ENCODE measurements around the gene S1PR2. TPM values are rescaled to one million over a fixed set of nuclear protein-coding genes. Genes with fewer than 3 reads are reported as not detected.
"Not testable (repeated sequence)": the region's sequence is repeated elsewhere in the genome, so short reads cannot be mapped to it uniquely, and the experiment has no call there.

The S1PR2 gene
- total and polyA plus RNA-seq, 4 donors = 6.5 to 32.1 (median 13.0) TPM

GRCh38 chr19:10180459-10180858 lies 50.7 kb downstream of the S1PR2 start:
- ATAC-seq (ENCODE audit: insufficient read depth, low FRiP score) (no peak), DNase-seq (no peak)
- no peak overlapping the region for H3K9ac ChIP-seq (ENCODE audit: insufficient read depth in 1 of 2, low read length in 2 of 2)
- no peak overlapping the region for H3K27ac ChIP-seq (ENCODE audit: low read depth in 1 of 2, low read length in 1 of 2)
- H3K4me3 ChIP-seq = no peak overlapping the region
- peaks cover 6 to 31% (median 18%) of the 10 kb centered on the region in 4 donors for H3K36me3 ChIP-seq (ENCODE audit: control insufficient read depth in 4 of 4, insufficient read depth in 4 of 4, low read length in 4 of 4)
- peaks cover 0 to 3% (median 0%) of the 10 kb centered on the region in 5 donors for H3K4me1 ChIP-seq (ENCODE audit: control insufficient read depth in 5 of 5, insufficient read depth in 5 of 5, low read length in 5 of 5)
- no peaks in the 10 kb centered on the region for H3K9me3 ChIP-seq (ENCODE audit: control insufficient read depth in 4 of 4, insufficient read depth in 3 of 4, low read length in 3 of 4)
- WGBS, 2 donors = 84 to 89% methylated on average over 7 of the region's 7 CpGs
- H3K27me3 ChIP-seq (ENCODE audit: control insufficient read depth in 3 of 3, insufficient read depth in 3 of 3, low read length in 2 of 3) = no peaks in the 10 kb centered on the region
- no peak for TF ChIP-seq CTCF (IDR thresholded peaks at IDR 0.05; ENCODE audit: control extremely low read depth, extremely low read depth)

- 97 to 99% methylated on average over 6 of the region's 6 CpGs for WGBS, 2 donors
- not testable (repeated sequence) for ATAC-seq (ENCODE audit: insufficient read depth, low FRiP score); H3K9me3 ChIP-seq (ENCODE audit: control insufficient read depth in 4 of 4, insufficient read depth in 3 of 4, low read length in 3 of 4); H3K27me3 ChIP-seq (ENCODE audit: control insufficient read depth in 3 of 3, insufficient read depth in 3 of 3, low read length in 2 of 3); DNase-seq; H3K27ac ChIP-seq (ENCODE audit: low read depth in 1 of 2, low read length in 1 of 2); H3K4me3 ChIP-seq; H3K9ac ChIP-seq (ENCODE audit: insufficient read depth in 1 of 2, low read length in 2 of 2); H3K4me1 ChIP-seq (ENCODE audit: control insufficient read depth in 5 of 5, insufficient read depth in 5 of 5, low read length in 5 of 5)
- H3K36me3 ChIP-seq (ENCODE audit: control insufficient read depth in 4 of 4, insufficient read depth in 4 of 4, low read length in 4 of 4) = peaks cover 6 to 33% (median 21%) of the 10 kb centered on the region in 4 donors
These were observed 51.1 kb downstream of the S1PR2 start for GRCh38 chr19:10180024-10180423.

GRCh38 chr19:10173527-10173926 lies 57.6 kb downstream of the S1PR2 start:
- no peak for TF ChIP-seq CTCF (IDR thresholded peaks at IDR 0.05; ENCODE audit: control extremely low read depth, extremely low read depth)
- no peak overlapping the region for H3K27ac ChIP-seq (ENCODE audit: low read depth in 1 of 2, low read length in 1 of 2)
- H3K36me3 ChIP-seq (ENCODE audit: control insufficient read depth in 4 of 4, insufficient read depth in 4 of 4, low read length in 4 of 4) = peaks cover 13 to 45% (median 36%) of the 10 kb centered on the region in 4 donors
- H3K9me3 ChIP-seq (ENCODE audit: control insufficient read depth in 4 of 4, insufficient read depth in 3 of 4, low read length in 3 of 4) = no peaks in the 10 kb centered on the region
- no peak overlapping the region for H3K9ac ChIP-seq (ENCODE audit: insufficient read depth in 1 of 2, low read length in 2 of 2)
- H3K27me3 ChIP-seq (ENCODE audit: control insufficient read depth in 3 of 3, insufficient read depth in 3 of 3, low read length in 2 of 3) = no peaks in the 10 kb centered on the region
- 86 to 89% methylated on average over 9 of the region's 9 CpGs for WGBS, 2 donors
- DNase-seq = no peak
- H3K4me3 ChIP-seq = no peak overlapping the region
- ATAC-seq (ENCODE audit: insufficient read depth, low FRiP score) = no peak
- H3K4me1 ChIP-seq (ENCODE audit: control insufficient read depth in 5 of 5, insufficient read depth in 5 of 5, low read length in 5 of 5) = no peaks in the 10 kb centered on the region

Small RNAs within 50 kb of the gene (small RNA-seq; reads per million reads assigned to genes)
- gene MIR4322 (ENCODE audit: low replicate concordance) = not detected

Other genes with a start within 250 kb of the S1PR2 start
- gene COL5A3, start 220.8 kb downstream of the S1PR2 start, total RNA-seq = 10 to 100 TPM; 10.3 to 15.1 TPM
- gene COL5A3, start 220.8 kb downstream of the S1PR2 start, polyA plus RNA-seq = 10 to 100 TPM in 1 of 2 donors, 1 to 10 TPM in 1; 8.4 to 10.7 TPM
- gene RDH8, start 217.8 kb downstream of the S1PR2 start, total RNA-seq = not detected
- gene RDH8, start 217.8 kb downstream of the S1PR2 start, polyA plus RNA-seq = not detected
- gene SHFL, start 145.0 kb downstream of the S1PR2 start, total RNA-seq = 10 to 100 TPM; 21.2 to 31.5 TPM
- 10 to 100 TPM; 35.1 to 43.5 TPM for gene SHFL, start 145.0 kb downstream of the S1PR2 start, polyA plus RNA-seq
- gene ANGPTL6, start 128.7 kb downstream of the S1PR2 start, total RNA-seq = 1 to 10 TPM in 1 of 2 donors, under 1 TPM in 1; 0.64 to 4.1 TPM
- 1 to 10 TPM in 1 of 2 donors, under 1 TPM in 1; 0.93 to 1.3 TPM for gene ANGPTL6, start 128.7 kb downstream of the S1PR2 start, polyA plus RNA-seq
- 10 to 100 TPM; 15.0 to 51.8 TPM for gene PPAN, start 125.0 kb downstream of the S1PR2 start, total RNA-seq
- gene PPAN, start 125.0 kb downstream of the S1PR2 start, polyA plus RNA-seq = 10 to 100 TPM; 43.2 to 61.4 TPM
- gene P2RY11, start 119.6 kb downstream of the S1PR2 start, total RNA-seq = 10 to 100 TPM in 1 of 2 donors, 1 to 10 TPM in 1; 3.3 to 19.0 TPM
- gene P2RY11, start 119.6 kb downstream of the S1PR2 start, polyA plus RNA-seq = 10 to 100 TPM in 1 of 2 donors, 1 to 10 TPM in 1; 9.6 to 17.4 TPM
- gene EIF3G, start 111.4 kb downstream of the S1PR2 start, total RNA-seq = 100 to 1,000 TPM; 164 to 187 TPM
- gene EIF3G, start 111.4 kb downstream of the S1PR2 start, polyA plus RNA-seq = 100 to 1,000 TPM; 145 to 197 TPM
- 10 to 100 TPM; 44.0 to 85.7 TPM for gene DNMT1, start 36.4 kb downstream of the S1PR2 start, total RNA-seq
- gene DNMT1, start 36.4 kb downstream of the S1PR2 start, polyA plus RNA-seq = 10 to 100 TPM; 32.8 to 46.5 TPM
- 10 to 100 TPM; 16.6 to 61.9 TPM for gene MRPL4, start 20.9 kb upstream of the S1PR2 start, total RNA-seq
- 10 to 100 TPM; 33.8 to 64.8 TPM for gene MRPL4, start 20.9 kb upstream of the S1PR2 start, polyA plus RNA-seq
- 100 to 1,000 TPM; 179 to 191 TPM for gene ICAM1, start 39.8 kb upstream of the S1PR2 start, total RNA-seq
- gene ICAM1, start 39.8 kb upstream of the S1PR2 start, polyA plus RNA-seq = 100 to 1,000 TPM in 1 of 2 donors, 10 to 100 TPM in 1; 88.4 to 391 TPM
- 10 to 100 TPM in 1 of 2 donors, 1 to 10 TPM in 1; 8.2 to 38.8 TPM for gene ICAM4, start 55.6 kb upstream of the S1PR2 start, total RNA-seq
- gene ICAM4, start 55.6 kb upstream of the S1PR2 start, polyA plus RNA-seq = 1 to 10 TPM; 4.6 to 8.0 TPM
- 10 to 100 TPM; 22.2 to 32.1 TPM for gene ICAM5, start 58.6 kb upstream of the S1PR2 start, total RNA-seq
- gene ICAM5, start 58.6 kb upstream of the S1PR2 start, polyA plus RNA-seq = 10 to 100 TPM in 1 of 2 donors, 1 to 10 TPM in 1; 4.1 to 15.0 TPM
- 1 to 10 TPM; 3.7 to 5.1 TPM for gene ZGLP1, start 78.5 kb upstream of the S1PR2 start, total RNA-seq
- gene ZGLP1, start 78.5 kb upstream of the S1PR2 start, polyA plus RNA-seq = 1 to 10 TPM; 3.0 to 6.7 TPM
- gene FDX2, start 84.7 kb upstream of the S1PR2 start, total RNA-seq = 10 to 100 TPM in 1 of 2 donors, 1 to 10 TPM in 1; 9.6 to 20.9 TPM
- gene FDX2, start 84.7 kb upstream of the S1PR2 start, polyA plus RNA-seq = 10 to 100 TPM; 21.4 to 38.4 TPM
- 10 to 100 TPM; 21.1 to 46.1 TPM for gene RAVER1, start 102.2 kb upstream of the S1PR2 start, total RNA-seq
- 10 to 100 TPM; 10.5 to 17.7 TPM for gene RAVER1, start 102.2 kb upstream of the S1PR2 start, polyA plus RNA-seq
- gene ICAM3, start 108.3 kb upstream of the S1PR2 start, total RNA-seq = 10 to 100 TPM; 12.1 to 25.5 TPM
- 10 to 100 TPM in 1 of 2 donors, 1 to 10 TPM in 1; 8.1 to 56.1 TPM for gene ICAM3, start 108.3 kb upstream of the S1PR2 start, polyA plus RNA-seq
- gene TYK2, start 149.2 kb upstream of the S1PR2 start, total RNA-seq = 100 to 1,000 TPM; 102 to 175 TPM
- 100 to 1,000 TPM; 137 to 162 TPM for gene TYK2, start 149.2 kb upstream of the S1PR2 start, polyA plus RNA-seq
- gene CDC37, start 172.2 kb upstream of the S1PR2 start, total RNA-seq = 100 to 1,000 TPM; 110 to 156 TPM
- 100 to 1,000 TPM; 223 to 294 TPM for gene CDC37, start 172.2 kb upstream of the S1PR2 start, polyA plus RNA-seq
- 10 to 100 TPM; 11.9 to 23.6 TPM for gene PDE4A, start 189.2 kb upstream of the S1PR2 start, total RNA-seq
- gene PDE4A, start 189.2 kb upstream of the S1PR2 start, polyA plus RNA-seq = 10 to 100 TPM; 10.3 to 13.7 TPM

All from lung (tissue), 13 donors.